Karpas-422 (cell line): ENCODE results near the gene MFSD6L. TPM values are rescaled to one million over a fixed set of nuclear protein-coding genes. Genes with fewer than 3 reads are reported as not detected.
A peak's percentile ranks its signal among the peaks of the same experiment; 100 is the strongest.

Experiments
- DNase-seq: peaks from one replicate; pipeline ENCODE4 v3.0.0-alpha.2; 2015
- H2AFZ ChIP-seq: fragments of 200-600 bp; sonication (generic); 2 replicates; pipeline ENCODE4 v1.6.1; 2014; ENCODE audit warnings: antibody characterized with exemption, low read length, mixed read lengths
- H3K27ac ChIP-seq: fragments of 200-600 bp; sonication (generic); 2 replicates; pipeline ENCODE4 v1.5.1; 2014; ENCODE audit warnings: mild to moderate bottlenecking, low read length, moderate library complexity
- H3K27me3 ChIP-seq: fragments of 200-600 bp; sonication (generic); 2 replicates; pipeline ENCODE4 v1.6.1; 2014; ENCODE audit warnings: low read length, mixed read lengths
- H3K36me3 ChIP-seq: fragments of 200-600 bp; sonication (generic); 2 replicates; pipeline ENCODE4 v1.6.1; 2014; ENCODE audit warnings: low read length, mixed read lengths; ENCODE audit not compliant: insufficient read depth
- H3K4me1 ChIP-seq: fragments of 200-600 bp; sonication (generic); 2 replicates; pipeline ENCODE4 v1.6.1; 2014; ENCODE audit warnings: mild to moderate bottlenecking, low read length, mixed read lengths
- H3K4me2 ChIP-seq: fragments of 200-600 bp; sonication (generic); 2 replicates; pipeline ENCODE4 v1.6.1; 2014; ENCODE audit warnings: low read length, low read depth, mild to moderate bottlenecking; ENCODE audit not compliant: poor library complexity, severe bottlenecking
- H3K4me3 ChIP-seq: fragments of 200-600 bp; sonication (generic); 2 replicates; pipeline ENCODE4 v1.5.1; 2014; ENCODE audit warnings: mild to moderate bottlenecking, antibody characterized with exemption, low read length, mixed read lengths
- H3K79me2 ChIP-seq: fragments of 200-600 bp; sonication (generic); 2 replicates; pipeline ENCODE4 v1.6.1; 2014; ENCODE audit warnings: mild to moderate bottlenecking, low read length, mixed read lengths
- H3K9ac ChIP-seq: fragments of 200-600 bp; sonication (generic); 2 replicates; pipeline ENCODE4 v1.6.0; 2014; ENCODE audit warnings: low read length
- H3K9me2 ChIP-seq: fragments of 200-600 bp; sonication (generic), shearing (Covaris generic); replicated peaks from 2 replicates; pipeline ENCODE4 v1.6.0; 2014; ENCODE audit warnings: mild to moderate bottlenecking, low read length, moderate library complexity; ENCODE audit not compliant: insufficient read depth
- H3K9me3 ChIP-seq: fragments of 300-700, 200-600 bp; sonication (generic); 2 replicates; pipeline ENCODE4 v1.6.1; 2014; ENCODE audit warnings: low read length, mixed read lengths
- H4K20me1 ChIP-seq: fragments of 200-600 bp; sonication (generic); 2 replicates; pipeline ENCODE4 v1.6.1; 2014; ENCODE audit warnings: mild to moderate bottlenecking, antibody characterized with exemption, low read length, low read depth; ENCODE audit not compliant: insufficient read depth
- total RNA-seq: library from RNA; depleted of rRNA; stranded (reverse); fragments of >200 nt; shearing (Covaris generic); gene quantifications from 2 replicates; pipeline ENCODE4 v1.2.3, GENCODE V29; 2014; ENCODE audit warnings: low replicate concordance

The MFSD6L gene
- total RNA-seq, 1 experiment from 2014 or later: not detected

GRCh38 chr17:8791910-8792270, 7.3 kb downstream of the MFSD6L start:
- H4K20me1 ChIP-seq: no peaks in the 10 kb centered on the region
- no peak overlapping the region for H3K4me2 ChIP-seq
- no peaks in the 10 kb centered on the region for H3K79me2 ChIP-seq
- no peaks in the 10 kb centered on the region for H3K4me1 ChIP-seq
- H3K9me2 ChIP-seq: no peaks in the 10 kb centered on the region
- no peaks in the 10 kb centered on the region for H3K27me3 ChIP-seq
- H2AFZ ChIP-seq: no peak overlapping the region
- H3K9ac ChIP-seq: no peak overlapping the region
- no peak for DNase-seq
- H3K27ac ChIP-seq: no peak overlapping the region
- no peak overlapping the region for H3K4me3 ChIP-seq
- H3K9me3 ChIP-seq: peaks cover 3% of the 10 kb centered on the region; the same call in 1 of the 2 replicates
- no peaks in the 10 kb centered on the region for H3K36me3 ChIP-seq

GRCh38 chr17:8791248-8791909, 7.8 kb downstream of the MFSD6L start:
- Histone ChIP-seq H4K20me1 (no peaks in the 10 kb centered on the region), H3K9ac (no peak overlapping the region), H3K9me2 (no peaks in the 10 kb centered on the region), H2AFZ (no peak overlapping the region), H3K27ac (no peak overlapping the region), H3K4me3 (no peak overlapping the region), H3K27me3 (no peaks in the 10 kb centered on the region), H3K4me2 (no peak overlapping the region), H3K4me1 (no peaks in the 10 kb centered on the region), H3K79me2 (no peaks in the 10 kb centered on the region), H3K9me3 (peaks cover 3% of the 10 kb centered on the region; the same call in 1 of the 2 replicates), H3K36me3 (no peaks in the 10 kb centered on the region)
- DNase-seq: no peak

DNA sequence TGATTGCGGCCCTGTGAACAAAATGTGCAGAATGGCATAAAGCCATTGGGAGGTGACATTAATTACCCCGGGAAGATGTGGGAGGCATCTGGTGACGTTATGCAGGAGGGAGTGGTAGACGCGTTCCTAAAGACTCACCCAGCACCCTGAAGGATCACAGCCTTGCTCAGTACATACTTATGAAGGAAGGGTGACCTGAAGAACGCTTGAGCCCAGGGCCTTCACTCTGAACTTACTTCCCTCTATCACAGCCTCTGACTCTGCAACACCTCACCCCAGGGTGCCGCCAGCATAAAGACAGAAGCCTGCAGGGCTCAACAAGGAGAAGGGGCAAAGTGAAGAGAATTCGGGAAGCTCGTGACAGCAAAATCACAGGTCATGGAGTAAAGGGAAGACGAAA, 9.4 kb downstream of the MFSD6L start:
- Histone ChIP-seq H3K36me3 (no peaks in the 10 kb centered on the region), H3K9me3 (peaks cover 3% of the 10 kb centered on the region; the same call in 1 of the 2 replicates), H3K4me1 (no peaks in the 10 kb centered on the region), H4K20me1 (no peaks in the 10 kb centered on the region), H3K79me2 (no peaks in the 10 kb centered on the region), H2AFZ (no peak overlapping the region), H3K27ac (no peak overlapping the region), H3K27me3 (no peaks in the 10 kb centered on the region), H3K4me2 (no peak overlapping the region), H3K9ac (no peak overlapping the region), H3K4me3 (no peak overlapping the region), H3K9me2 (no peaks in the 10 kb centered on the region)
- no peak for DNase-seq

DNA sequence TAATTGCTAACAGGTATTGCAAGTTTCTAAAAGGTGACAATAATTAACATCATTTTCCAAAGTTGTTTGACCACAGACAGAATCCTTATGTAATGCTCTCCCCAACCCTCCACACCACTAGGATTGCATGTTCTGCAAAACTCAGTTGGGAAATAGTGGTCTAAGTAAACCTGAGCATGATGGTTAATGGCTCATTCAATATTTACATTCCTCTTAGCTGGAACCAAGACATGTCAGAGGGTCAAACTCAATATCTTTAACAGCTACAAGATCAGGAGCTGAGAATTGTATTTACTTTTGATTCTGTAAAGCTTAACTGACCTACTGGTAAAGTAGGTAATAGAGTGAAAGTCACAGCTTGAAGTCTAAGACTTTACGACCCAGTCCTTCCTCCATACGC, 10.2 kb downstream of the MFSD6L start:
- Histone ChIP-seq H3K79me2 (no peaks in the 10 kb centered on the region), H4K20me1 (no peaks in the 10 kb centered on the region), H3K9me2 (no peaks in the 10 kb centered on the region), H3K27ac (no peak overlapping the region), H3K4me3 (no peak overlapping the region), H3K36me3 (no peaks in the 10 kb centered on the region), H3K4me2 (no peak overlapping the region), H3K27me3 (no peaks in the 10 kb centered on the region), H3K9ac (no peak overlapping the region), H2AFZ (no peak overlapping the region), H3K4me1 (no peaks in the 10 kb centered on the region), H3K9me3 (peaks cover 3% of the 10 kb centered on the region; the same call in 1 of the 2 replicates)
- no peak for DNase-seq

GRCh38 chr17:8785547-8786413, 13.4 kb downstream of the MFSD6L start:
- Histone ChIP-seq H3K27ac (no peak overlapping the region), H3K4me2 (no peak overlapping the region), H2AFZ (no peak overlapping the region), H3K4me3 (no peak overlapping the region), H3K9me2 (no peaks in the 10 kb centered on the region), H3K4me1 (no peaks in the 10 kb centered on the region), H4K20me1 (no peaks in the 10 kb centered on the region), H3K9me3 (no peaks in the 10 kb centered on the region), H3K36me3 (no peaks in the 10 kb centered on the region), H3K27me3 (no peaks in the 10 kb centered on the region), H3K79me2 (no peaks in the 10 kb centered on the region), H3K9ac (no peak overlapping the region)
- DNase-seq: peak; percentile 81

- Histone ChIP-seq H2AFZ (no peak overlapping the region), H3K4me3 (no peak overlapping the region)
- DNase-seq: no peak
These were observed 17.0 kb downstream of the MFSD6L start for GRCh38 chr17:8782176-8782575.

DNA sequence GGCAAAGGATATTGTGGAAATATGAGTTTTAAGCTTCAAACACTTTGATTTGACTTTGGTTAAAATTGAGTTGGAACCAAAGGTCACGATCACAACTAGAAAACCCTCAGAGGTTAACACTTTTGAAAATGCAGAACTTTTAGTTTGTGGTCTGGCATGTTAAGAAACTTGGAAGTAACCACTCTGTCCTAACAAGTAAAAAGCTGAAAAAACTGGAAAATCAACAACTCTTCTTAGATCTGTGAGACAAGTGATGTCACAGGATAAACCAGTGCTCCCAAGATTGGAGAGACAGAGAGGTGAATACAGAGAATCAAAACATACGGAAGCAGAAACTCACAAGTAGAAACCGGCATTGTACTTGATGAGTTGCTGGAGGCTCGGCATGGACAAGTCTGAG, 17.4 kb downstream of the MFSD6L start:
- Histone ChIP-seq H3K36me3 (no peaks in the 10 kb centered on the region), H3K27ac (no peak overlapping the region), H4K20me1 (no peaks in the 10 kb centered on the region), H3K4me2 (no peak overlapping the region), H3K79me2 (no peaks in the 10 kb centered on the region), H3K9me2 (no peaks in the 10 kb centered on the region), H3K4me3 (no peak overlapping the region), H3K27me3 (no peaks in the 10 kb centered on the region), H3K9ac (no peak overlapping the region), H3K4me1 (no peaks in the 10 kb centered on the region), H2AFZ (no peak overlapping the region), H3K9me3 (no peaks in the 10 kb centered on the region)
- DNase-seq: no peak

More at GRCh38 chr17:8782176-8782575, 17.0 kb downstream of the MFSD6L start:
- Histone ChIP-seq H3K9me2 (no peaks in the 10 kb centered on the region), H3K27me3 (no peaks in the 10 kb centered on the region), H3K4me2 (no peak overlapping the region), H3K36me3 (no peaks in the 10 kb centered on the region), H3K9ac (no peak overlapping the region), H3K4me1 (no peaks in the 10 kb centered on the region), H3K9me3 (no peaks in the 10 kb centered on the region), H3K27ac (no peak overlapping the region), H3K79me2 (no peaks in the 10 kb centered on the region), H4K20me1 (no peaks in the 10 kb centered on the region)

DNA sequence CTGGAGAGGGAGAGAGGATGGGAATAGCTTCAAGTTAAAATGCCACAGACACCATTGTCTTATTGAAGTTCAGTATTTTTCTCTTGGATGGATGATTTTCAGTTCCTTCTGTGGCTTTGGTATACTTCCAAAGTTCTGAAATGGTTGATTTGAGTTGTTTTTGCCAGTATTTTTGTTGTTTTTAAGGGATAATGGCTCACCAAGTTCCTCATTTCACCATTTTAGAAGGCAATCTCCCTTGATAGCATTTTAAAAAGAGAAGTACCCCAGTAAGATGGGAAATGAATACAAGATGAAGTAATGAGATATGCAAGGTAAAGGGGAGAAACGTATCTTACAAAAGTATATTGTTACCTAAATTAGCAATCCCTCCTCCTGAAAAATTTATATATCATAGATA, 22.3 kb downstream of the MFSD6L start:
- no peak overlapping the region for H2AFZ ChIP-seq
- no peaks in the 10 kb centered on the region for H3K36me3 ChIP-seq
- no peaks in the 10 kb centered on the region for H3K4me1 ChIP-seq
- no peaks in the 10 kb centered on the region for H3K9me2 ChIP-seq
- no peak overlapping the region for H3K27ac ChIP-seq
- H3K4me2 ChIP-seq: no peak overlapping the region
- no peak for DNase-seq
- no peaks in the 10 kb centered on the region for H4K20me1 ChIP-seq
- H3K4me3 ChIP-seq: no peak overlapping the region
- peaks cover 5% of the 10 kb centered on the region; the same call in 1 of the 2 replicates for H3K9me3 ChIP-seq
- H3K27me3 ChIP-seq: no peaks in the 10 kb centered on the region
- no peaks in the 10 kb centered on the region for H3K79me2 ChIP-seq
- H3K9ac ChIP-seq: no peak overlapping the region
